Measurements from ENCODE around the gene RPUSD3. TPM values are rescaled to one million over a fixed set of nuclear protein-coding genes. Genes with fewer than 3 reads are reported as not detected.

Gene RPUSD3
- total and polyA plus RNA-seq, 9 of the 15 experiments (the other 6 are each of a cell fraction or from before 2014, with no cell fraction given), result 13.8 to 99.0 (median 59.3) TPM

DNA sequence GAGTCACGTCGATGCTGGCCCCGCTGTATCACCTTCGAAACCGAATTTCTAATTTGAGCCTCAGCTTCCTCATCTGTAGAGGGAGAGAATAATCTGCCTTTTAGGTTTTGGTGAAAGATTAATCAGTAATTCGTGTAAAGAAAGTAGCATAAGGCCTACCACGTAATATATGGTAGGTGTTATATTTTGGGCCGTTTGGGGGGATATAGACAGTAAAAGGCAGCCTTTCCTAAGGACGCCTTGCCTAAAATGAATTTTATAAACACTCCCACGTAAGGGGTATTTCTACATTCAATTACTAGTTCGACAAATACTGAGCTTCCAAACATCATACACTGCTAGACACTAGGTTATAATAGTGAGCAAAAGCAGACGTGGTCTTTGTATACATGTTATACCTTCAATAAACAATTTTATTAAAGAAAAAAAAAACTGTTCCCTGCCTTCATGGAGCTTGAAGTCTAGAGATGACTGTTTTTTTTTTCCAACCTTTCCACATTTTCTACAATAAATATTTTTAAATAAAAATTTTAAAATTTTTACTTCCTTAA is 47.3 kb upstream of the RPUSD3 start (continued):
- TF ChIP-seq, protein P1, sequence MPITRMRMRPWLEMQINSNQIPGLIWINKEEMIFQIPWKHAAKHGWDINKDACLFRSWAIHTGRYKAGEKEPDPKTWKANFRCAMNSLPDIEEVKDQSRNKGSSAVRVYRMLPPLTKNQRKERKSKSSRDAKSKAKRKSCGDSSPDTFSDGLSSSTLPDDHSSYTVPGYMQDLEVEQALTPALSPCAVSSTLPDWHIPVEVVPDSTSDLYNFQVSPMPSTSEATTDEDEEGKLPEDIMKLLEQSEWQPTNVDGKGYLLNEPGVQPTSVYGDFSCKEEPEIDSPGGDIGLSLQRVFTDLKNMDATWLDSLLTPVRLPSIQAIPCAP (CRISPR knock-in tag; IDR thresholded peaks at IDR 0.05; ENCODE audit: borderline replicate concordance), result 0 out of 2 replicates have a peak, but pooled peaks have one; percentile 50
- TF ChIP-seq GTF2E2 (tag; IDR thresholded peaks at IDR 0.05), result no peak; the same call in 1 of the 2 replicates
- no peak for TF ChIP-seq FIP1L1 (IDR thresholded peaks at IDR 0.05; ENCODE audit: low read depth, low read length, poor library complexity, severe bottlenecking)
- TF ChIP-seq NCOA4 (IDR thresholded peaks at IDR 0.05; ENCODE audit: partially characterized antibody), result no peak
- TF ChIP-seq, protein P2, sequence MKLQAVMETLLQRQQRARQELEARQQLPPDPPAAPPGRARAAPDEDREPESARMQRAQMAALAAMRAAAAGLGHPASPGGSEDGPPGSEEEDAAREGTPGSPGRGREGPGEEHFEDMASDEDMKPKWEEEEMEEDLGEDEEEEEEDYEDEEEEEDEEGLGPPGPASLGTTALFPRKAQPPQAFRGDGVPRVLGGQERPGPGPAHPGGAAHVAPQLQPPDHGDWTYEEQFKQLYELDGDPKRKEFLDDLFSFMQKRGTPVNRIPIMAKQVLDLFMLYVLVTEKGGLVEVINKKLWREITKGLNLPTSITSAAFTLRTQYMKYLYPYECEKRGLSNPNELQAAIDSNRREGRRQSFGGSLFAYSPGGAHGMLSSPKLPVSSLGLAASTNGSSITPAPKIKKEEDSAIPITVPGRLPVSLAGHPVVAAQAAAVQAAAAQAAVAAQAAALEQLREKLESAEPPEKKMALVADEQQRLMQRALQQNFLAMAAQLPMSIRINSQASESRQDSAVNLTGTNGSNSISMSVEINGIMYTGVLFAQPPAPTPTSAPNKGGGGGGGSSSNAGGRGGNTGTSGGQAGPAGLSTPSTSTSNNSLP (IDR thresholded peaks at IDR 0.05; ENCODE audit: borderline replicate concordance, low read depth, low read length), result no peak
- no peak for TF ChIP-seq ZNF766 (CRISPR knock-in tag; conservative IDR thresholded peaks at IDR 0.05)
- TF ChIP-seq ILF3 (IDR thresholded peaks at IDR 0.05; ENCODE audit: borderline replicate concordance), result no peak
- TF ChIP-seq MTF1 (CRISPR knock-in tag; IDR thresholded peaks at IDR 0.05; ENCODE audit: borderline replicate concordance), result no peak
- TF ChIP-seq ZNF324 (CRISPR knock-in tag; IDR thresholded peaks at IDR 0.05), result no peak
- TF ChIP-seq, protein P3, sequence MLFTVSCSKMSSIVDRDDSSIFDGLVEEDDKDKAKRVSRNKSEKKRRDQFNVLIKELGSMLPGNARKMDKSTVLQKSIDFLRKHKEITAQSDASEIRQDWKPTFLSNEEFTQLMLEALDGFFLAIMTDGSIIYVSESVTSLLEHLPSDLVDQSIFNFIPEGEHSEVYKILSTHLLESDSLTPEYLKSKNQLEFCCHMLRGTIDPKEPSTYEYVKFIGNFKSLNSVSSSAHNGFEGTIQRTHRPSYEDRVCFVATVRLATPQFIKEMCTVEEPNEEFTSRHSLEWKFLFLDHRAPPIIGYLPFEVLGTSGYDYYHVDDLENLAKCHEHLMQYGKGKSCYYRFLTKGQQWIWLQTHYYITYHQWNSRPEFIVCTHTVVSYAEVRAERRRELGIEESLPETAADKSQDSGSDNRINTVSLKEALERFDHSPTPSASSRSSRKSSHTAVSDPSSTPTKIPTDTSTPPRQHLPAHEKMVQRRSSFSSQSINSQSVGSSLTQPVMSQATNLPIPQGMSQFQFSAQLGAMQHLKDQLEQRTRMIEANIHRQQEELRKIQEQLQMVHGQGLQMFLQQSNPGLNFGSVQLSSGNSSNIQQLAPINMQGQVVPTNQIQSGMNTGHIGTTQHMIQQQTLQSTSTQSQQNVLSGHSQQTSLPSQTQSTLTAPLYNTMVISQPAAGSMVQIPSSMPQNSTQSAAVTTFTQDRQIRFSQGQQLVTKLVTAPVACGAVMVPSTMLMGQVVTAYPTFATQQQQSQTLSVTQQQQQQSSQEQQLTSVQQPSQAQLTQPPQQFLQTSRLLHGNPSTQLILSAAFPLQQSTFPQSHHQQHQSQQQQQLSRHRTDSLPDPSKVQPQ (CRISPR knock-in tag; IDR thresholded peaks at IDR 0.05; ENCODE audit: borderline replicate concordance), result no peak
- no peak for TF ChIP-seq ZNF41 (CRISPR knock-in tag; conservative IDR thresholded peaks at IDR 0.05)
- no peak for TF ChIP-seq PYGO2 (tag; IDR thresholded peaks at IDR 0.05)
- no peak; the same call in 1 of the 2 replicates for TF ChIP-seq SMARCA4 (IDR thresholded peaks at IDR 0.05)
- TF ChIP-seq TOE1 (IDR thresholded peaks at IDR 0.05; ENCODE audit: borderline replicate concordance), result no peak
- no peak for TF ChIP-seq TOE1 (CRISPR knock-in tag; IDR thresholded peaks at IDR 0.05; ENCODE audit: borderline replicate concordance, low read depth)
- TF ChIP-seq HDAC8 (tag; IDR thresholded peaks at IDR 0.05), result no peak
- TF ChIP-seq PPARD (CRISPR knock-in tag; IDR thresholded peaks at IDR 0.05), result 0 out of 2 replicates have a peak, but pooled peaks have one; percentile 30
- TF ChIP-seq FOXP1 (CRISPR knock-in tag; IDR thresholded peaks at IDR 0.05), result no peak
- no peak for TF ChIP-seq SRF (CRISPR knock-in tag; IDR thresholded peaks at IDR 0.05)
- TF ChIP-seq, protein P4, sequence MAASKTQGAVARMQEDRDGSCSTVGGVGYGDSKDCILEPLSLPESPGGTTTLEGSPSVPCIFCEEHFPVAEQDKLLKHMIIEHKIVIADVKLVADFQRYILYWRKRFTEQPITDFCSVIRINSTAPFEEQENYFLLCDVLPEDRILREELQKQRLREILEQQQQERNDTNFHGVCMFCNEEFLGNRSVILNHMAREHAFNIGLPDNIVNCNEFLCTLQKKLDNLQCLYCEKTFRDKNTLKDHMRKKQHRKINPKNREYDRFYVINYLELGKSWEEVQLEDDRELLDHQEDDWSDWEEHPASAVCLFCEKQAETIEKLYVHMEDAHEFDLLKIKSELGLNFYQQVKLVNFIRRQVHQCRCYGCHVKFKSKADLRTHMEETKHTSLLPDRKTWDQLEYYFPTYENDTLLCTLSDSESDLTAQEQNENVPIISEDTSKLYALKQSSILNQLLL (CRISPR knock-in tag; IDR thresholded peaks at IDR 0.05; ENCODE audit: borderline replicate concordance), result no peak
- TF ChIP-seq MCM2 (IDR thresholded peaks at IDR 0.05; ENCODE audit: low read depth), result no peak
- TF ChIP-seq CEBPB (tag; IDR thresholded peaks at IDR 0.05), result no peak

Measured in K562 (cell line).